Fibroblast of mammary gland (primary cell): Measurements from ENCODE around the gene RASA3.

ENCODE experiments used
- DNase-seq: peaks from one replicate; pipeline ENCODE4 v3.0.0-alpha.2; 2010; ENCODE audit warnings: low read depth
- H3K4me3 ChIP-seq: 2 replicates; pipeline ENCODE4 v1.5.1; 2011; ENCODE audit warnings: low read depth, mild to moderate bottlenecking, low read length, moderate library complexity; ENCODE audit not compliant: control insufficient read depth
- TF ChIP-seq, protein P1 (sequence below): conservative IDR thresholded peaks from 2 replicates; pipeline ENCODE4 v1.5.1; 2011; ENCODE audit warnings: low read depth, low read length, inconsistent platforms; ENCODE audit not compliant: control insufficient read depth, insufficient read depth

The RASA3 gene

GRCh38 chr13:114015111-114015968, 117.1 kb downstream of the RASA3 start:
- H3K4me3 ChIP-seq, result no peak overlapping the region
- TF ChIP-seq, protein P1, sequence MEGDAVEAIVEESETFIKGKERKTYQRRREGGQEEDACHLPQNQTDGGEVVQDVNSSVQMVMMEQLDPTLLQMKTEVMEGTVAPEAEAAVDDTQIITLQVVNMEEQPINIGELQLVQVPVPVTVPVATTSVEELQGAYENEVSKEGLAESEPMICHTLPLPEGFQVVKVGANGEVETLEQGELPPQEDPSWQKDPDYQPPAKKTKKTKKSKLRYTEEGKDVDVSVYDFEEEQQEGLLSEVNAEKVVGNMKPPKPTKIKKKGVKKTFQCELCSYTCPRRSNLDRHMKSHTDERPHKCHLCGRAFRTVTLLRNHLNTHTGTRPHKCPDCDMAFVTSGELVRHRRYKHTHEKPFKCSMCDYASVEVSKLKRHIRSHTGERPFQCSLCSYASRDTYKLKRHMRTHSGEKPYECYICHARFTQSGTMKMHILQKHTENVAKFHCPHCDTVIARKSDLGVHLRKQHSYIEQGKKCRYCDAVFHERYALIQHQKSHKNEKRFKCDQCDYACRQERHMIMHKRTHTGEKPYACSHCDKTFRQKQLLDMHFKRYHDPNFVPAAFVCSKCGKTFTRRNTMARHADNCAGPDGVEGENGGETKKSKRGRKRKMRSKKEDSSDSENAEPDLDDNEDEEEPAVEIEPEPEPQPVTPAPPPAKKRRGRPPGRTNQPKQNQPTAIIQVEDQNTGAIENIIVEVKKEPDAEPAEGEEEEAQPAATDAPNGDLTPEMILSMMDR, result no peak
- DNase-seq, result peak; percentile 66

DNA sequence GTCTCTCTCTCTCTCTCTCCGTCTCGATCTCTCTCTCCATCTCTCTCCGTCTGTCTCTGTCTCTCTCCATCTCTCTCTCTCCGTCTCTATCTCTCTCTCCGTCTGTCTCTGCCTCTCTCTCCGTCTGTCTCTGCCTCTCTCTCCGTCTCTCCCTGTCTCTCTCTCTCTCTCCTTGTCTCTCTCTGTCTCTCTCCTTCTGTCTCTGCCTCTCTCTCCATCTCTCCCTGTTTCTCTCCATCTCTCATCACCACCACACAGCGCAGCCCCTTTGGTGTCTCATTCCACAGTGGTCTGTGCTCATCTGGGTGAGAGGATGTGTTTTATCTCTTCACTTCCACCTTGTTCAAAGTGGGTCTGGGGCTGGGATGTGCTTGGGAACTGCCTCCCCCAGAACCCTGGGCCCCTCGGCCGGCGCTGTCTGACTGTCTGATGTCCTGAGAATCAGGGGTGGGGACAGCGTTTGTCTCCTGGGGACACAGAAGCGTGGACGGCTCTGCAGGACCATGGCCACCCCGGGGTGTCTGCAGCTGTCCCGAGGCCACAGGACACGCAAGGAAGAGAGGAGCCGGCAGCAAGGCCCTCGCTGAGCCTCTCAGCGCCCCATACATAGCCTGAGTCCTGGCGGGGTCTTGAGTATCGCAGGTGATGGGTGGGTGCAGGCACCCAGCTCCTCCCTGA, 118.3 kb downstream of the RASA3 start:
- no peak overlapping the region for H3K4me3 ChIP-seq
- DNase-seq, result no peak
- TF ChIP-seq, protein P1, result no peak

GRCh38 chr13:114013336-114013735, 119.1 kb downstream of the RASA3 start:
- TF ChIP-seq, protein P1, result no peak
- H3K4me3 ChIP-seq, result no peak overlapping the region

DNA sequence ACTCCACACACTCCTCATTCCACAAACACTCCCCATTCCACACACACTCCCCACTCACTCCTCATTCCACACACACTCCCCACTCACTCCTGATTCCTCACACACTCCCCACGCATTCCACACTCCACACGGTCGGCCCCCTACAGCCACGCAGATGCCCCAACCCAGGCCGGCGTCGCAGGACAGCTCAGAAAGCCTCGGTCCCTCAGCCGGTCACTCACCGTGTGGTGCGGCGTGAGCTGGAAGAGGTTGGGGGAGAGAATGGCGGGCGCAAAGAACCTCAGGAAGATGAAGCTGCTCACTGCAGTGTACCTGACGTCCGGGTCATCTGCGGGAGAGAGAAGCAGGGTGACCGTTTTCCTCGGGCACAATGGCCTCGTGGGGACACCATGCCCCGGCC, 119.5 kb downstream of the RASA3 start:
- H3K4me3 ChIP-seq, result no peak overlapping the region
- TF ChIP-seq, protein P1, result no peak
- no peak for DNase-seq

More at GRCh38 chr13:114013336-114013735, 119.1 kb downstream of the RASA3 start:
- no peak for DNase-seq

- H3K4me3 ChIP-seq, result no peak overlapping the region
- no peak for DNase-seq
- TF ChIP-seq, protein P1, result no peak
Observed at GRCh38 chr13:114012141-114012540, 120.3 kb downstream of the RASA3 start.

DNA sequence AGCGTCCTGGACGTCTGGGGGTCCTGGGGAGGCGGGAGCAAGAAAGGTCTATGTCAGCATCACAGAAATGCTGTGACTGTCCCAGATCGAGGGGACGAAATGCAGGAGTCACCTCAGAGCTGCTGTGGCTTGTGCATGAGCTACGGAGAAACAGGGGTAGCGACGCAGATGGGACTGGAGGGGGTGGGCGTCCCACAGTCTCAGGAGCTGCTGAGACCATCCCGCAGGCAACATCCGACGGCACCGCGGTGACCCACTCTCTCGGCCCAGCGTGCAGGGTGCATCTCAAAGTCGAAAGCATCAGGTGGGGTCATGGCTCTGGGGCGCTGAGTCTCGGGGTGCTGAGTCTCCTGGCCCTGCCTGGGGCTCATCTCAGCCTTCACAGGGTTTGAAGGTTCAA, 121.2 kb downstream of the RASA3 start:
- H3K4me3 ChIP-seq, result no peak overlapping the region
- TF ChIP-seq, protein P1, result no peak
- DNase-seq, result no peak
